GM19468 (cell line): ENCODE results near the gene GABBR2.

Experiments used
- ATAC-seq: cut with Tn5 transposase; IDR thresholded peaks from one replicate; pipeline ENCODE4 v1.9.1; 2021; ENCODE audit warnings: mild to moderate bottlenecking, moderate library complexity, moderate number of reproducible peaks; ENCODE audit not compliant: unreplicated experiment; ENCODE audit errors: extremely low read depth

GABBR2 gene

DNA sequence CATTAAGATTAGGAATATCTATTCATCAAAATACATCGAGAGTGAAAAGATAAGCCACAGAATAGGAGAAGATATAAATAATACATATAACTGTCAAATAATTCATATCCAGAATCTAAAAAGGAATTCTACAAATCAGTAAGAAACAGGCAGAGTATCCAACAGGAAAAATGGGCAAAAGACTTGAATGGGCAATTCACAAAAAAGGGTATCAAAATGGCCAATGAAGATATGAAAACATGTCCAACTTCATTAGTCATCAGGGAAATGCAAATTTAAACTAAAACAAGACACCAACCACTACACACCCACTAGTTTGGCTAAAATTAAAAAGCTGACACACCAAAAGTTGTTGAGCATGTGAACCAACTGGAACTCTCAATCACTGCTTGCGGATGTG is 246.4 kb downstream of the GABBR2 start:
- no peak for ATAC-seq

DNA sequence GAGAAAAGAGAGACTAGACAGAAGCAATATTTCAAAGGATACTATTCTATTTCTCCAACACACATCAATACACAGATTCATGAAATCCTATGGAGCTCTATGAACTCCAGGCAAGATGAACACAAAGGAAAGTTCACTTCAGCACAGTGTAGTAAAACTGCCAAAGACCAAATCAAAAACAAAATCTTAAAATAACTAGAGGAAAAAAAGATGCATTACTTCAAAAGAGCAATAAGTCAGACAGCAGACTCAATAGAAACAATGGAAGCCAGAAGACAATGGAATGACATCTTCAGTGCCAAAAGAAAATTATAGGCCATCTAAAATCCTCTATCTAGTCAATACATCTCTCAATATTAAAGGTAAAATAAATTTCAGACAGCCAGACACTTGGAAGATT is 248.0 kb downstream of the GABBR2 start:
- no peak for ATAC-seq

DNA sequence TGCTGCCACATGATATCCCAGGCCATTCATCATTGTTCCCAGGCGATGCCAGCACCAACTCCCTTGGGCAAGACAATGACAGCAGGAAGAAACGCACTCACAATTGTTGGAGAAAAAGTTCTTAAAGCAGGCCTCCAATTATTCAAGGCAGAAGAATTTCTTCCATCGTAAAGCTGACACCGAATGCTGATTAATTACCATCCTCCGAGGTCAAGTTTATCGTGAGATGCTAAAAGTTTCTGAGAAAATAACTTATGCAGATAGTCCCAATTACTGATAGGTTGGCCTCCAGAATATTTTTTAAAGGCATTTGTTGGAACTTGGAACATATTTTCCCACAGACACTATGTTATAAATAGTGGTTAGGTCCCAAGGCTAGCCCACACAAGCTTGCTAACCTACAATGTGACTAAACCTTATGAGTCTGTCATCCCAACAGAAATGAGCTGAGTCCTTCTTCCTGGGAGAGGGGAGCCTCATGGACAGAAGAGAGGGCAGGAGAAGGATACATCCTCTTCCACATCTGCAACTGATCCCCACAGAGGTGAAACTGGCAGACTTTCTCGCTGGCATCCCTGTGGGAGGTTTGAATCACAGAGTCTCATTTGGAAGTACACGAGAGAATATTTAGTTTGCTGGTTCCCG is 250.9 kb downstream of the GABBR2 start:
- no peak for ATAC-seq

DNA sequence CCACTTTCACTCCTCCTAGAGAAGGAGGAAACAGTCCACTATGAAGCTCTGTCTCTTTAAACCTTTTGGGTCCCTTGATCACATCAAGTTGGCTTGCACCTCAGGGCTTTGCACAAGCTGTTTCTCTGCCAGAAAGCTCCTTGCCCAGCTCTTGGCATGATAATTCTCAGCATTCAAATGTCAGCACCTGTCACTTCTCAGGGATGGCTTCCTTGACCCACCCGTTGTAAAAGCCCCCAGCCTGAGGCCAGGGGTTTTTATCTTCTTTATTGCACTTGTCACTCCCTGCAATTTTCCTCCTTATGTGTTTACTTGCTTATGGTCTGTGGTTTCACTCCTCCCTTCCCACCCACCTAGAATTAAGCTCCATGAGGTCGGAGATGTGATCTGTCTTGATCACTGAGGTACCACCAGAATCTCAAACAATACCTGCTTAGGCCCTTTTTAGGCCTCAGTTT is 252.6 kb downstream of the GABBR2 start:
- no peak for ATAC-seq

DNA sequence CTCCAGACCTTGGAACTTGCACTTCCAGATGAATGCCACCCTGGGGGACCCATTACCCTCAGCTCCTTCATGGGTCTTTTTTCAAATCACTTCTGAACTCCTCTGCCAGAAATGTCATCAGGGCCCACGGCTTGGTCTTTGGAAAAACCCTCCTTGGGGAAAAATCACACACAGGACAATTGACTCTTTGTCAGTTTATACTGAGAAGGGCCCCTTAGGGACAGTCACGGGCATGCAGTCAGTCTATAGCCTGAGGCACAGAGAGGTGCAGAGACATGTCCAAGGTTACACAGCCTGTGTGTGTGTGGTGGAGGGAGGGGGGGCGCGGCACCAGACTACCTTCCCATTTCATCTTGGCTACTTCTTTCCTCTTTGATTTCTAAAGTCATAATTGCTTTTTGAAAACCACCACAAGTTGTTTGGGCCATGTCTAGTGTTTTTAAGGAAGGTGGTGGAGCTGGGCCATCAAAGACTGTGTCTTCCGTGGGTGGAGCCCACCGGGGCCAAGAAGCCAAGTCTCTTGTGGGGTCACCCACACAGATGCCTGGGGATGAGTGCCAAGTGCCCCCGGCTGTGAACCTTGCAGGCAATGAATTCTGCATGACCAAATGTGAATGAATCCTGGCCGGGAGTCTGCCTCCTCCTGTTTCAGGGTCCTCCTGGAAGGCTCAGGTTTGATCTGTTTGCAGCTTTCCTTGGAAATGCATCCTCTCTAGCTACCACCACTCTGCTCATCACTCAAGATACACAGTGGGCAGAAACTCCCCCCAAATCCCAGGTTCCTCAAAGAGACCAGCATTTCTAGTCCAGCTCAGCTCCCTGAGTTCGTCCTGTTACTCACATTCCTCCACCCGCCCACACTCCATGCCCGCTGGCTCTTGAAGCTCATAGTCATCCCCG is 253.2 kb downstream of the GABBR2 start:
- ATAC-seq = no peak

DNA sequence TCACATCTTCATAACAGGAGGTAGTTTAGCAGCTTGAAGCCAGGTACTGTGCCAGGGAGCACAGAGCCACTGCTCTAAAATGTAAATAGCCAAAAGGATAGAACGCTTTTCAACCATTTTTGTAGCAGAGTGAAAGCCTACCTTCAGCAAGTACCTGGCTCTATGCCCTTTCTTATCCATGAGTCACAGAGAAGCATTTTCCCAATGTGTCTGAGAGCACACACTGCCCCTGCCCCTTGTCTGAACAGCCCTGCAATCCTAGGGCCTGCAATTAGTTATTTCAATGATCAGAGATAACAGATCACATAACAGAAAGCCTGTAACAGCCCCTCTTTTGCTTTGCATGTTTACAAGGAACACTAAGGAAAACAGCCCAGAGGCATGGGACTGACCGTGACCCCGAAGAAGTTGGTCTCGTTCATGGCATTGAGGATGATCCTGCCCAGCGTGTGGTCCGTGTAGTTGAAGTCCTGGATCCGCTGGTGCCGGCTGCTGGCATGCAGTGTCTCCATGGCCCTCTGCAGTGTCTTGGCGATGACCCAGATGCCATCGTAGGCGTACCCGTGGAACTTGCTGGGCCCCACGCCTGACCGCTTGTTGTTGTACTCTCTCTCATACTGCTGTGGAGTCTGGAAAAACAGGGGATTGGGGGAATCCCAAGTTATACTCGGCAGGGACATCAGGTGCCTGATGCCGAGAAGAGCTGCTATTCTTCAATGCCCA is 255.0 kb downstream of the GABBR2 start:
- ATAC-seq = no peak

DNA sequence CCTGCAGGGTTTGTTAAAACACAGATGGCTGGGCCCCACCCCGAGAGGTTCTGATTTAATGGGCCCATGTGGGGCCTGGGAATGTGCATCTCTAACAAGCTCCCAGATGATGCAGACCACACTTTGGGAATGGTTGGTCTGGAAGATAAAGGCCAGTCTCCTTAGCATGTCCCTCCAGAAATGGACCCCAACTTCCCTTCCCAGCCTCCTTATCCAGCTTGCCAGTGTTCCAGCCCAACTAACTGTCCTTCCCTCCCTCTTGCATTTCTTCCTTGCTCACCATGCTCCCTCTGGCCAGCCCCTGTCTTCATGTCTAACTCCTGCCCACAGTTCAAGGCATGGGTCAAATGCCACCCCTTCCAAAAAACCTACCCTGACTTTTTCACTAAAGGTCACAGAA is 257.2 kb downstream of the GABBR2 start:
- ATAC-seq = no peak

DNA sequence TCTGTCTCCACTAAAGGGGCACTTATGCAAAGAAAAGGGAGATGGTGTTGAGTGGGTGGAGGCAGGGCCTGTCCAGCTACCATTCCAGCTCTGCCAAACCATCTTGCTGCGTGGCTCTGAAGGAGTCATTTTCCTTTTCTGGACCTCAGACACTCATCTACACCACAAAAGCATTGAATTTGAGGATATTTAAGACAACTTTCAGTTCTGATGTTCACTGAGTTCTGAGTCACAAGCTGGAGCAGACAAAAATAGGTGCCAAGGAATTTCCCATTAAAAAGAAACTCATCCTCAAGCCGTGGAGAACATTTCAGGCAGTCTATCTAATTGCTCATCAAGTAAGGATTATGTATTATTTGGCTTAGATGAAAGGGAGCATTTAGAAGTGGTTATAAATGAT is 258.2 kb downstream of the GABBR2 start:
- ATAC-seq = no peak

DNA sequence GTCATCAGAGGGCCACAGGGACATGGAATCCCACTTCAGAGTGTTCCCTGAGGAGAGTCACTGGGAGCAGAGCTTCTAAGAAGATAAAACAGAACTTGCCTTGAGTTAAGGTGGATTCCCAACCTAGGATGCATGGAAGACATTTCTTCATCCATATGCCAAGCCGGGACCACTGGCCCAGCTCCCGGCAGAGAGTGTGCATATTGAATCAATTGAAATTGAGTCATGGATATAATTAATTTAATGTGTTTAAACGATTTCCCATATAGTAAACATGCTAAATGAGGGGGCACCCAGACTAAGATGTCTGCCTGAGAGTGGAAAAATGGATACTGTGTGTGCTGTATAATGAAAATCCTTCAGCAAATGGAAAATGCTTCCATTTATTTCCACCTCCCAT is 258.9 kb downstream of the GABBR2 start:
- ATAC-seq = no peak

DNA sequence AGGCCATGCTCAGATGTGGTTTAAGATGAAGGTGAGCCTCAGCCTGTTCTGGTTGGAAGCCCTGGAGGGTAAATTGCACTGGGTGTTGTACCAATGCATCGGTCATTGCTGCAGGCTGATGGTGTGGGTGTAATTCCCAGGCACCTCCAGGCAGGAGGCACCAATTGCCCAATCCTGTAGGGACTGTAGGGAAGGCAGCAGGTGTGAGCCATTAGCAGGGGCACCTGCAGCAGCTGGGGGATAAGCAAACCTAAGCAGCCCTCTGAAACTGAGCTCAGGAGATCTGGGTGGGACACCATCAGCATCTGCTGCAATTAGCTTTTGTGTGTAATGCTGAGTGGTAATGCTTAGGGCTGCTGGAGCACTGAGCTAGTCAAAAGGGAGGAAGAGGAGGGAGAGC is 263.2 kb downstream of the GABBR2 start:
- ATAC-seq = no peak

DNA sequence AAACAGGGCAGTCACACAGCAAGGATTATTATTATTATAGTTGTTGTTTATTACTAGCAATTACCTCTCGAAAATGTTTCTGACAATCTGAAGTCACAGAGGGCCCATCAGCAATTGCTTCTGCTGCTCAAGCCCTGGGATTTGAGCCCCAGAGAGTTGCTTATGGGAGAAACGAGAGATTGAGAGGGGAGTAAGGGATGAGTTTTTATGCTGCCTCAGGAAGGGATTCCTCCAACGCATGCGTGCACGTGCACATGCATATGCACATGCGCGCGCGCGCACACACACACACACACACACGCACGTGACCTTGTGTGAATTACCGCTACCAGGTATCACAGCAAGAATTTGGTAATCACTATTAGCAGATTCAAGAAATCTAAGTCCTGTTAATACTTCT is 264.1 kb downstream of the GABBR2 start:
- ATAC-seq = no peak

DNA sequence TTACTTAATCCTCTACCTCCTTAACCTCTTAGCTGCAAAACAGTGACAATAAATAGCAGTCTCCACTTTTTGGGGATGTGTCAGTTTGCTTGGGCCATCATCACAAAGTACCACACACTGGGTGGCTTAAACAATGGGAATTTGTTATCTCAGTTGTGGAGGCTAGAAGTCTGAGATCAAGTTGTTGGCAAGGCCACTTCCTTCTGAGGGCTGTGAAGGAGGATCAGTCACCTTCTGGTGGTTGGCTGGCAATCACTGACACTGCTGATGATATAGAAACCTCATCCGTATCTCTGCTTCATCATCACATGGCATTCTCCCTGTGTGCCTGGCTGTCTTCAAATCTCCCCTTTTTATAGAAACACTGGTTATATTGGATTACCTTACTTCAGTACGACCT is 266.2 kb downstream of the GABBR2 start:
- no peak for ATAC-seq

DNA sequence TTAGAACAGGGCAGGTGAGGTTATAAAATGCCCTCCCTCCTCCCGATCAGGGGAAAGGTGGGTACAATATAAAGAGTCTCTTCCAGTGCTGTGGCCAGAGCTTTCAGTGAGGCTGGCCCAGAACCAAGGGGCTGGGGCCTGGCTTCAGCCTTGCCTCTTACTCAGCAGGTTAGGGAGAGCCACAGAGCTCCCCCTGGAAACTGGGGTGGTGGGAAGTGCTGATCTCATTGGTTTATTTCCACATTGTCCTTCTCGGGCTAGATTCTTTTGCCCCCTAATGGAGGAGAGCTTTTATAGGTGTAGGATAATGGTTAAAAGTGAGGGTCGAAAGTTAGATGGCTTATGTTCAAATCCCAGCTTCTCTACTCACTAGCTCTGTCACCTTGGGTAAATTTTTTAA is 266.6 kb downstream of the GABBR2 start:
- no peak for ATAC-seq

DNA sequence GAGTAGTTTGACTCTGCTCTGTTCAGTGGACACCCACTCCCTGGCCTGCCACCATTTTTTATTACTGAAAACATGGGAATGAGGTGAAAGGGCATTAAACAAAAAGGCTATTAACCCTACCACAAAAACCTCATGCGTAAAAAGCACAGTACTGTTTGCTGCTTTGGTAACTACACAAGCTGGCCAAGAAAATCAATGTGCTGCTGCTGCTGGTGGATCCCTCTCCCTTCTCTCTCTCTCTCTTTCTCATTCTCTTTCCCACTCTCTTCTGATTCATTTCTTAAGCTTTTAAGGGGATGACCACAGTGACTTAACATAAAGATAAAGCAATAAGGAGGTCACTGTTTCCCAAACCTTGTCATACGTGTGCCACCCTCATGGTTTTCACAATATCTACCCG is 270.1 kb downstream of the GABBR2 start:
- no peak for ATAC-seq

DNA sequence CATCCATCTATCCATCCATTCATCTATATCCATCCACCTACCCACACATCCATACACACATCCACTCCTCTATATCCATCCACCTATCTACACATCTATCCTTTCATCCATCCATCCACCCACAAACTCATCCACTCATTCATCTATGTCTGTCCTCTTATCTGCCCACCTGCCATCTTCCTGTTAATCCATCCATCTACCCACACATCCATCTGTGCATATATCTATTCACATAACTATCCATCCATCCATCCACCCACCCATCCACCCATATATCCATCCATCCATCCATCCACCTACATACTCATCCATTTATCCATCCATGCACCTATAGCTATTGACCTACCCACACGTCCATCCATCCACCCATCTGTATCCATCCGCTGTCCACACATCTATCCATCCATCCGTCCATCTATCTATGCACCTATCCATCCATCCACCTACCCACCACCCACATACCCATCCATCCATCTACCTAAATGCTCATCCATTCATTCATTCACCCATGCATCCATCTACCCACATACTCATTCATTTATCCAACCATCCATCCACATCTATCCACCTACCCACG is 271.2 kb downstream of the GABBR2 start:
- no peak for ATAC-seq

DNA sequence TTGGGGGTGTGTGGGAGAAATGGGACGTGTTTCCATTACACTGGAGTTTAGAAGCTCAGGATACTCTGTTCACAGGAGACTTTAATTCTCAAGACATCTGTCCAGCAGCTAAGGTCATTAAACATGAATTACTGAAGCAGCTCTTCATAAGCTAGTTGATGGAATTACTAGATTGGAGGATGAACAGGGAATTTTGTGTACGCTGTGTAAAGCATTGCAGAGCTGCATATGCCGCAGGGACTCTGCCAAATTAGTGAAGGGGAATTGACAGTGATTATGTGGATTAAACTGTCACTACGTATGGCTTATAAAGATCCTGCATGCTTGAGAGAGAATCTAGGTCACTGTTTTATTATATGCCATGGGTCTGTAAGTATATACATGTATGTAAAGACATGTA is 275.8 kb downstream of the GABBR2 start:
- ATAC-seq = no peak

DNA sequence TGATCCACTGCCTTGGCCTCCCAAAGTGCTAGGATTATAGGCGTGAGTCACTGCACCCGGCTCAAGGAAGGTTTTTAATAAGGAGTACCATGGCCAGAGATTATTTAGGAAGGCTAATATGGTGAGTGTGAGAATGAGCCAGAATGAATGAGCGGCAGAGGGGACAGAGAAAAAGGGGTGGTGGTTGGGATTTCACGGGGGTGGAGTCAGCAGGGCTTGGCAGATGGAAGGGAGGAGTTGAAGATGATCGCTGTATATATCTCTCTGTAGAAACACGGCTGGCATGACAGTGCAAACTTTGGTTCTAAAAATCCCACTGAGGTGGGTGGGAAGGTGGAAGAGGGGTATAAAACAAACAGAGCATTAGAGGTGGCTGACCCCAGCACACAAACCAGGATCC is 276.6 kb downstream of the GABBR2 start:
- no peak for ATAC-seq

DNA sequence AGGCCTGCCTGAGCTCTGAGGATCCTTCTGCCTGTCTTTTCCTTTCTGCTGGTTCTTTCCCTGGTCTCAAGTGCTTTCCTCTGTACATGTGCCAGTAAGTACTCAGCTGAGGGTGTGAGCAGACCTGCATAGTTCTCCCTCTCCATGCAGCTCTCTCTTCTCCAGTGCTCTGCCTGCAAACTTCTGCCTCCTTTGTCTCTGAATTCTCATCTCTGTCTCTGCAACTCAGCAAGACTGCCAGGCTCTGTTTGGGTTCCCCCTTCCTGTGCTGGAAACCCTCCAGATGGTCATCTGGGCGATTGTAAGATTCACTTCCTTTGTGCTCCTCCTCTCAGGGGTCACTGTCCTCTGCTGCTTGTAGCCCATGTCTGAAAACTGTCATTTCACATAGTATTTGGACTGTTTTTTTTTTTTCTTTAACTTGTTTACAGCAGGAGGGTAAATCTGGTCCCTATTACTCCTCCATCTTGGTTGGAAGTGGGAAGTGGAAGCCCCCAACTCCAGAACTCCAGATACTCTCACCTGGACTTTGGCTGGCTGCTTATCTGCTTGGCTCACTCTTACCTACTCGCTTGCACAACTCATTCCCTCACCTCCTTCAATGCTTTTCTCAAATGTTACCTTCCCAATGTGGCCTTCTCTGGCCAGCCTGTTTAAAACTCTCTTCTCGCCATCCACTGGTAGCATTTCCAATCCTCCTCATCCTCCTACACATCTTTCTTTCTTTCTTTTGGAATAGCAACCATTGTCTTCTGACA is 278.0 kb downstream of the GABBR2 start:
- ATAC-seq = no peak

DNA sequence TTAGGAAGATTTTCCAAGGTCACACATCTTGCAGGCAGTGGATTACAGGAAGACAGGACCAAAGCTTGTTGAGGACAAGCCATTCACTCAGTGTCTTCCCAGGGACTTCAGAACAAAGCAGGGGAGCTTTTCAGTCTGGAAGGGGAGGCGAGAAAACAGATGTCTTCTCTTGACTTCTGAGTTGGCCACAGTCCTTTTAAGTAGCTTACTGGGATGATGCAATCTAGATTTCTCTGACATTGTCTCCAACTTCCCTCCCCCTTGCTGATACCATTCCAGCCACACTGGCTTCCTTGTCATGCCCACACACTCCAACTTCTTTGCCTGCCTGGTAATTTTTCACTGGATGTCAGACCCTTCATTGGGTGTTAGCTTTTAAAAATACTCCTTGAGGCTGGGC is 279.1 kb downstream of the GABBR2 start:
- ATAC-seq = no peak

DNA sequence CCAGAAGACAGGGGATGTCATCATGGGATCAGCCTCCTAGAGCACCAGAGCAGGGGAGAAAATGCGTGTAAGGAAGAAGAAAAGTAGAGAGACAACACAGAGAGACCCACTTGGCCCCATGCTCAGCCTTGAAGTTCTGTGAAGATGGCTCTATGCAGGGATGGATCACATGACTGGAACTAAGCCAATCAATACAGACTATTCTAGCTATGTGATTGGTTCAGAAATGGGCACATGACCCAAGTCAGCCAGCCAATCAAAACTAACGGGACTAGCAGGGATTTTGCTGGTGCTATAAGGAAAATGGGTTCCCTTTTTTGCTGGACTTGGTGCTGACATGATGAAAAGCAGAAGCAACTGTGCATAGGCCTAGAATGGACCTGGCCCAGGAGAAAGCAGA is 280.3 kb downstream of the GABBR2 start:
- no peak for ATAC-seq
